Brain microvascular endothelial cell (primary cell): ENCODE data around the gene LOXHD1.

Source experiments
- DNase-seq: peaks from one replicate; pipeline ENCODE4 v3.0.0-alpha.2; 2020
- H3K27ac ChIP-seq: fragments of 250-450 bp; sonication (Bioruptor Pico); 2 replicates; pipeline ENCODE4 v1.5.1; 2020; ENCODE audit warnings: mild to moderate bottlenecking, moderate library complexity
- H3K27me3 ChIP-seq: fragments of 250-450 bp; sonication (Bioruptor Pico); replicated peaks from 2 replicates; pipeline ENCODE4 v1.5.1; 2020; ENCODE audit warnings: mild to moderate bottlenecking
- H3K36me3 ChIP-seq: fragments of 250-450 bp; sonication (Bioruptor Pico); replicated peaks from 2 replicates; pipeline ENCODE4 v1.5.1; 2020; ENCODE audit warnings: mild to moderate bottlenecking
- H3K4me3 ChIP-seq: 2 replicates; pipeline ENCODE4 v1.5.1; 2011; ENCODE audit warnings: low read depth, mild to moderate bottlenecking, control low read depth, low read length, moderate library complexity
- CTCF ChIP-seq: IDR thresholded peaks from 2 replicates; pipeline ENCODE4 v1.5.1; 2011; ENCODE audit warnings: low read depth, mild to moderate bottlenecking, moderate library complexity, low read length, control low read depth, inconsistent platforms; ENCODE audit errors: missing control alignments
- in situ Hi-C: cut with HindIII; loops from 2 replicates; pipeline ENCODE4 v1.10.0; 2017; ENCODE audit warnings: low sequenced_read_pairs, low pct_ligation_motif_present

Gene LOXHD1

GRCh38 chr18:46700066-46700824, 43.2 kb upstream of the LOXHD1 start:
- in situ Hi-C loops: no loop called here
- TF ChIP-seq CTCF: no peak
- no peak overlapping the region for H3K27ac ChIP-seq
- H3K27me3 ChIP-seq: no peaks in the 10 kb centered on the region
- no peaks in the 10 kb centered on the region for H3K36me3 ChIP-seq
- no peak for DNase-seq
- no peak overlapping the region for H3K4me3 ChIP-seq

- in situ Hi-C loops: no loop called here
- no peak for TF ChIP-seq CTCF
- no peaks in the 10 kb centered on the region for H3K36me3 ChIP-seq
These were observed 39.7 kb upstream of the LOXHD1 start for GRCh38 chr18:46696702-46697101.

GRCh38 chr18:46696268-46696667, 39.2 kb upstream of the LOXHD1 start:
- Histone ChIP-seq H3K27ac (no peak overlapping the region), H3K4me3 (no peak overlapping the region), H3K36me3 (no peaks in the 10 kb centered on the region), H3K27me3 (no peaks in the 10 kb centered on the region)
- no peak for TF ChIP-seq CTCF
- in situ Hi-C loops: no loop called here
- DNase-seq: no peak

More at GRCh38 chr18:46696702-46697101, 39.7 kb upstream of the LOXHD1 start:
- no peak overlapping the region for H3K4me3 ChIP-seq
- DNase-seq: no peak
- no peaks in the 10 kb centered on the region for H3K27me3 ChIP-seq
- H3K27ac ChIP-seq: no peak overlapping the region

GRCh38 chr18:46693996-46694395, 37.0 kb upstream of the LOXHD1 start:
- in situ Hi-C loops: no loop called here
- DNase-seq: no peak
- H3K27me3 ChIP-seq: no peaks in the 10 kb centered on the region
- no peak for TF ChIP-seq CTCF
- H3K4me3 ChIP-seq: no peak overlapping the region
- no peaks in the 10 kb centered on the region for H3K36me3 ChIP-seq
- no peak overlapping the region for H3K27ac ChIP-seq

- H3K27me3 ChIP-seq: no peaks in the 10 kb centered on the region
- no peak overlapping the region for H3K27ac ChIP-seq
- TF ChIP-seq CTCF: no peak
- DNase-seq: no peak
- H3K36me3 ChIP-seq: no peaks in the 10 kb centered on the region
- in situ Hi-C loops: no loop called here
- no peak overlapping the region for H3K4me3 ChIP-seq
These were observed 32.0 kb upstream of the LOXHD1 start for GRCh38 chr18:46688853-46689525.
